Measurements from ENCODE around the gene ACSF2. TPM values are rescaled to one million over a fixed set of nuclear protein-coding genes. Genes with fewer than 3 reads are reported as not detected.

Gene ACSF2
- polyA plus RNA-seq, 2 of the 4 experiments (the other 2 are of a cell fraction): 24.4 to 33.6 TPM

GRCh38 chr17:50482110-50482509, 56.1 kb downstream of the ACSF2 start:
- 59% methylated on average over 23 of the region's 23 CpGs for WGBS (ENCODE audit: missing lambda C conversion rate)
- ChIA-PET POLR2A (interaction anchor here (0.8 kb wide), 1 partner anchor 157 kb away, joined by 3 read pairs; no protein-coding TSS in a partner anchor), CTCF (interaction anchor here (0.6 to 5.0 kb wide), 43 partner anchors 8 to 666 kb away, joined by 3 to 119 read pairs (median 5); partner anchors contain the start of genes ACSF2, EPN3, LRRC59 and SPATA20)
- no peak overlapping the region for H3K4me3 ChIP-seq
- ATAC-seq (no peak; a peak in 1 of 6 replicates), FAIRE-seq (no peak), DNase-seq (ENCODE audit: low read depth in 1 of 2, low spot score in 1 of 2) (no peak)
- no peak overlapping the region for H3K4me2 ChIP-seq
- TF ChIP-seq SMC3 (IDR thresholded peaks at IDR 0.05): no peak
- TF ChIP-seq RARB (CRISPR knock-in tag; IDR thresholded peaks at IDR 0.05): no peak
- TF ChIP-seq EHMT2 (IDR thresholded peaks at IDR 0.05; ENCODE audit: low read depth): no peak
- no peak for TF ChIP-seq BHLHE40 (IDR thresholded peaks at IDR 0.05; ENCODE audit: low read depth, low read length)
- TF ChIP-seq PBX3 (IDR thresholded peaks at IDR 0.05): no peak
- no peak for TF ChIP-seq EHF (CRISPR knock-in tag; IDR thresholded peaks at IDR 0.05)
- no peak for TF ChIP-seq TP53 (CRISPR knock-in tag; IDR thresholded peaks at IDR 0.05)
- TF ChIP-seq ZC3H11A (IDR thresholded peaks at IDR 0.05): no peak
- TF ChIP-seq CBX8 (IDR thresholded peaks at IDR 0.05): no peak
- no peak for TF ChIP-seq NFE2L2 (conservative IDR thresholded peaks at IDR 0.05; ENCODE audit: low read length)
- TF ChIP-seq KDM1A (IDR thresholded peaks at IDR 0.05; ENCODE audit: low read depth): no peak
- no peak for TF ChIP-seq PHF8 (IDR thresholded peaks at IDR 0.05; ENCODE audit: borderline replicate concordance, low read depth)
- TF ChIP-seq MYC (IDR thresholded peaks at IDR 0.05; ENCODE audit: borderline replicate concordance, low read length): no peak
- no peak for TF ChIP-seq USF2 (IDR thresholded peaks at IDR 0.05)
- TF ChIP-seq EP300 (IDR thresholded peaks at IDR 0.05): no peak
- TF ChIP-seq CTCF (IDR thresholded peaks at IDR 0.05): no peak
- no peak for TF ChIP-seq FOSB (CRISPR knock-in tag; IDR thresholded peaks at IDR 0.05)
- TF ChIP-seq HDAC2 (IDR thresholded peaks at IDR 0.05): no peak
- peaks cover 31% of the 10 kb centered on the region for H3K4me1 ChIP-seq
- peak overlapping the region in 1 of 2 experiments; percentile 54; a peak in 3 of 6 replicates for H3K27ac ChIP-seq
- H3K9me3 ChIP-seq: no peaks in the 10 kb centered on the region

GRCh38 chr17:50482516-50482915, 56.5 kb downstream of the ACSF2 start:
- FAIRE-seq: peak; percentile 94
- POLR2A ChIA-PET: interaction anchor here (0.8 kb wide), 1 partner anchor 156 kb away, joined by 3 read pairs; no protein-coding TSS in a partner anchor
- peak; percentile 94 to 96 for DNase-seq (ENCODE audit: low read depth in 1 of 2, low spot score in 1 of 2)
- H3K27ac ChIP-seq: peak overlapping the region; percentile 65 to 85
- peak in 1 of 2 experiments; percentile 35; a peak in 1 of 5 replicates for TF ChIP-seq JUN (IDR thresholded peaks at IDR 0.05)
- no peak for TF ChIP-seq HEYL (CRISPR knock-in tag; IDR thresholded peaks at IDR 0.05)
- TF ChIP-seq RAD21 (conservative IDR thresholded peaks at IDR 0.05 in 1 of 2, IDR thresholded peaks at IDR 0.05 in 1 of 2): peak; percentile 97 to 98
- TF ChIP-seq KDM5A (IDR thresholded peaks at IDR 0.05): no peak
- TF ChIP-seq BHLHE40 (IDR thresholded peaks at IDR 0.05; ENCODE audit: low read depth, low read length): peak; percentile 82
- TF ChIP-seq ESRRA (IDR thresholded peaks at IDR 0.05; ENCODE audit: borderline replicate concordance, low read length): 0 out of 2 replicates have a peak, but pooled peaks have one; percentile 38
- TF ChIP-seq CTCF (IDR thresholded peaks at IDR 0.05): peak; percentile 96
- TF ChIP-seq FOSL2 (IDR thresholded peaks at IDR 0.05): no peak
- TF ChIP-seq FOSL2 (CRISPR knock-in tag; IDR thresholded peaks at IDR 0.05): peak; percentile 86
- TF ChIP-seq SMC3 (IDR thresholded peaks at IDR 0.05): peak; percentile 87
- TF ChIP-seq MYC (IDR thresholded peaks at IDR 0.05; ENCODE audit: borderline replicate concordance, low read length): peak; percentile 42; the same call in 1 of the 2 replicates
- TF ChIP-seq MAX (IDR thresholded peaks at IDR 0.05): peak; percentile 78
- peaks cover 31% of the 10 kb centered on the region for H3K4me1 ChIP-seq
- WGBS (ENCODE audit: missing lambda C conversion rate): under 1% methylated on average over 7 of the region's 7 CpGs
- CTCF ChIA-PET: interaction anchor here (0.5 to 5.0 kb wide), 53 partner anchors 10 to 666 kb away, joined by 3 to 119 read pairs (median 5); partner anchors contain the start of genes ACSF2, EPN3 and SPATA20
- H3K4me2 ChIP-seq: peak overlapping the region; percentile 63
- no peaks in the 10 kb centered on the region for H3K9me3 ChIP-seq
- no peak overlapping the region for H3K4me3 ChIP-seq
- peak; percentile 51 to 68 for ATAC-seq
